Stimulated activated CD8-positive, alpha-beta memory T cell treated with anti-CD3 and anti-CD28 coated beads, Interleukin-15, amount 100 ng/mL, for 24 hours (primary cell): ENCODE data around the gene ZFP28.

Experiments used
- DNase-seq: peaks from one replicate; pipeline ENCODE4 v3.0.0-alpha.2; 2020; ENCODE audit warnings: low read depth

Gene ZFP28

GRCh38 chr19:56596676-56597075, 57.9 kb downstream of the ZFP28 start:
- no peak for DNase-seq

- no peak for DNase-seq
Observed at GRCh38 chr19:56597696-56598095, 58.9 kb downstream of the ZFP28 start.

- no peak for DNase-seq
Observed at GRCh38 chr19:56601375-56601774, 62.6 kb downstream of the ZFP28 start.

- DNase-seq = no peak
Observed at GRCh38 chr19:56603829-56604228, 65.1 kb downstream of the ZFP28 start.
